ENCODE results near the gene NES.
A peak's percentile ranks its signal among the peaks of the same experiment; 100 is the strongest.

Gene NES

DNA sequence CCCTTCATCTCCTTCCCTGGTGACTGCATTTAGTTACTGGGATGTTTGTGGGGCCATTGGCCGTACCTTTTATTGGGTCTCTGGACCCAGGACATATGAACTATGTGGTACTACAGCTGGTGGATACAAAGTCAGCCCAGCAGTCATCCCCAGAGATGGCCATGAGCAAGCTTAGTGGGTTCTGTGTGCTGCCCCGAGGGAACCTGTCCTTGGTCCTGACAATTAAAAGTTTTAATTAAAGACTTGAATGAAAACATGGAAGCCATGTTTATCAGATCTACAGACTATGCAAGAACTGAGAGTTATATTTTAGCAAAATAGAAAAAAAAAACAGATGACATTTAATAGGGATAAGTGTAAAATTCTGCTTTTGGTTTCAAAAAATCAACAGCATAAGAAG, 2.8 kb upstream of the NES start:
- no peak for DNase-seq (ENCODE audit: low spot score)

DNA sequence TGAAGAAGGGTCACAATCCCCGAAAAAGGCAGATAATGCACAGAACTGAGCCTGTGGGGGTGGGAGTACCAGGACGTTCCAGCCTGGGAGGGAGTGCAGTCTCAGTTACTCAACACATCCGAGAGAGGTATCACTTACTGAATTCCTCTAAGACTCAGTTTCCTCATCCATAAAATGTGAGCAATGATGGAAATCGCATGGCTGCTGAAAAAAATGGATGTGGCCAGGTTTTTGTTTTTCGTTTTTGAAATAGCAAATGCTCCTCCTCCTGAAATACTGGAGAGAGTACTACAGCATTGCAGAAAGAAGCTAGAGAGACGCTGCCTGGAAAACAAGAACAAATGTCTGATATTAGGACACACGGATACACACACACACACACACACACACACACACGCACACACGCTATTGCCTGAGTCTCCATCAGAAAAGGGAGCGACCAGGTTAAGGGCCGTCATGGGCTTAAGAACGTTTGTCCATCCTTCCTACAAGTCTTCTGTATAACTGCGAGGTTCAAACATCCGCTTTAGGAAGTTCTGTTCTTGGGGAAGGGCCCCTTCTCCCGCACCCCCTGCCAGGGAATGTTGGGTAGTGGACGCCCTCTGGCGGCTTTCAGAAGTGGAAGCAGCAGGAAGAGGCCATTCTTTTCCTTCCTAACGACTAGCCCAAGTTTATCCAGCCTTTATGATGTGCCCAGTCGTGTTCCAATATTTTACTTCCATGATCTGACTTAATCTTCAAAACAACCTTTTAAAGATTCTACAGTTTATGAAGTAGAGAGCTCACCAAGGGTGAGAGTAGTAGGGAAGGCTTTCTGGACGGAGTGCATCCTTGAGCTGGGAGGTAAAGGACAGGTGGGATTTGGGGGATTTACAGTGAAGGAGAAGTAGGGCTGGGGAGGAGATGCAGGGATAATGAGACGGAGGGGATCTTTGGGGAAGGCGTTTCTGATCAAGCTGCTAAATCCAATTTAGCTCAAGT, 699 bp upstream of the NES start:
- DNase-seq (ENCODE audit: low spot score): peak; percentile 84

DNA sequence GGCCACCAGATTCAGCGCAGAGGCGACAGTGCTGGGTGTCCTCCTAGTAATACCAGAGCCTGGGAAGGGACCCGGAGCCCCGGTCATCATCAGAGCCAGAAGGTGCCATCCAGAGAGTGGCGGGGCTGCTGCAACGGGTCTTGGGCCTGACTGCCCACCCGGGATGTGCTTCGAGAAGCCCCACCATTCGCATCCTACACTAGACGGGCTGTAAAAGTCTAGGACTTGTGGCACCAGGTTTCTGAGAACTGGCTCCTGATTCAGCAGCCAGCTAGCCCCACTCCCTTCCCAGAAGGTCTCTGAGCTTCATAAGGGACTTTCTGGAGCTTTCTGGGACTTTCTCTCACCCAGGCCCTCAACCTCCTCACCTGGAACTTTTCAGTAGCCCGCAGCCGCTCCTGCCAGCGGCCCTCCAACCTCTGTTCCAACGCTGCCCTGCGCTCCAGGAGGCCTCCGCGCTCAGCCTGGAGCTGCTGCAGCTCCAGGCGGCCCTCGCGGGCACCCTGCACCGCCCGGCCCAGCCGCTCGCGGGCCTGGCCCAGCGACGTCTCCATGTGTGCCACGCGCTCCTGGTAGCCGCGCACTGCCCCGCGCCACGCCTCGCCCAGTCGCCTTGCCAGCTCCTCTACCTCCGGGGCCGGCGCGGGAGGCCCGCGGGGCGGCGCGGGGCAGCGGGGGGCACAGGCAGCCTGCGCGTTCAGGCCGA, 940 bp downstream of the NES start:
- no peak for DNase-seq (ENCODE audit: low spot score)

DNA sequence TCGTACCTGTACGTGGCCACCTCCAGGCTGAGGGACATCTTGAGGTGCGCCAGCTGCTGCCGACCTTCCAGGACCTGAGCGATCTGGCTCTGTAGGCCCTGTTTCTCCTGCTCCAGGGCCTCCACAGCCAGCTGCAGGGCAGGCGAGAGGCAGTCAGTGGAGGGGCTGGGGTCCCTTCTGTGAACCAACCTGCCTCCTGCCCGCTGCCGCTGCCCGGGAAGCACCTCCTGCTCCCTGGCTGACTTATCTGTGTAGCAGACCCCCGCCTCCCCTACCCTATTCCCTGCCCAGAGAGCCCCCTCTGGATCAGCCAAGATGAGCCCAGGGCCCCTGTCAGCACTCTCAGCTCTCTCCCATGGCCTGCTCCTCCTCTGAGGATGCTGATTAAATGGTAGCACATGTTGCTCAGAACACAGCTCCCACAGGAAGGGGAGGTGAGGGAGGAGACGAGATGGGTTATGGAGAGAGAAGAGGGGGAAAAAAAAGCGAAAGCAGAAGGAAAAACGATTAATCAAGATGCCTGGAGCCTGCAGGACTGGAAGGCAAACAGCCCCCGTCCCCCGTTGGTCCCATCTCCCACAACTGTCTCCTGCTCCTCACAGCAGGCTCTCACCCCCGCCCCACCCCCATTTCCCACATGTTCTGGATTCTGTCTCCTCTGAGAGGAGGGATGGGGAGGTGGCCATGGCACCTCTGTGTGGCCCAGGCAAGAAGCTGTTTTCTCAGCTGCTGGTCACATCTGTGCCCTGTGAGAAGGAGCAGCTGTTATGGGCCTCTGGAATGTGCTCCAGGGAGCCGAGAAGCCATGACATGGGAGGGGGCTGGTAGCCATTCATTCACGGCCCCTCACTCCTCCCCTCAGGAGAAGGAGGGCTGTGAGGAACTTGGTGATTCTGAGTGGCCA, 1.7 kb downstream of the NES start:
- no peak for DNase-seq (ENCODE audit: low spot score)

DNA sequence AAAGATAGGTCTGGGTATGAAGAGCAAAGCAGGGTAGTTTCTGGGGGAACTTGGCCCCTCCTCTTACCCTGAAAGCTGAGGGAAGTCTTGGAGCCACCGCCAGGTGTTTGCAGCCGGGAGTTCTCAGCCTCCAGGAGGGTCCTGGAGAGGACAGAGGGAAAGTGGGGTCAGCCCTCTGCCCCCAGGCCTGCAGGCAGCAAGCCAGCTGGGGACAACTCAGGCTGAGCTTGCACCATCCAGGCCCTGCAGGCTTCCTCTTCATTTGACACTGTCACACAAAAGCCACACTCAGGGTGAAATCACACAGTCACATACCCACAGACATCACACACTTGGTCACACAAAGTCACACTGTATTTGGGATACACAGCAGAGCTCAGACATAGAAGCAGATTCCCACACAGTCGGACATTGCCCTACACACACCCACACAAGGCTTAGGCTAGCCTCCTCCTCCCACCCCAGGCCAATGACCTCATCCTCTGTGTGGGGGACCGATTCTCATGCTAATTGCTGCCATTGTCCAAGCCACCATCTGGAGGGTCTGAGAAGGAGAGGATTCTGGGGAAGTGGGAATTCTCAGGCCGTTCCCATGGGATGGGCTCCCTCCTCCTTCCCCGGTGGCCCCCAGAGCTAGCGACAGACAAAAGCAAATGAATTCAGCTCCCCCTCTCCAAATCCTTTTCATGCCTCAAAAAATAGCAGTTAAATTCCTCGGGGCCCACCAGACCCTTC, 3.7 kb downstream of the NES start:
- no peak for DNase-seq (ENCODE audit: low spot score)

DNA sequence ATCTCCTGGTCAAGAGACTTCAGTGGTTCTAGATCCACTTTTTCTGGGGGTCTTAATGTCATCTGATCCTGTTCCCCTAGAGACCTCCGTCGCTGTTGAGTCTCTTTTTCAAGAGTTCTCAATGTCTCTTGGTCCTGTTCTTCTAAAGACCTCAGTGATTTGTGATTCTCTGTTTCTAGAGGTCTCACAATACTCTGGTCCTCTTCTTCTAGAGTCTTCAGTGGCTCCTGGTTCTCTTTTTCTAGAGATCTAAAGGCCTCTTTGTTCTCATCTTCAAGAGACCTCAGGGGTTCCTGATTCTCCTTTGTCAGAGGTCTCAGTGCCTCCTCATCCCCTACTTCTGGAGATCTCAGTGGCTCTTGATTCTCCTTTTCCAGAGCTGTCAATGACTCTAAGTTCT, 5.4 kb downstream of the NES start:
- no peak for DNase-seq (ENCODE audit: low spot score)

DNA sequence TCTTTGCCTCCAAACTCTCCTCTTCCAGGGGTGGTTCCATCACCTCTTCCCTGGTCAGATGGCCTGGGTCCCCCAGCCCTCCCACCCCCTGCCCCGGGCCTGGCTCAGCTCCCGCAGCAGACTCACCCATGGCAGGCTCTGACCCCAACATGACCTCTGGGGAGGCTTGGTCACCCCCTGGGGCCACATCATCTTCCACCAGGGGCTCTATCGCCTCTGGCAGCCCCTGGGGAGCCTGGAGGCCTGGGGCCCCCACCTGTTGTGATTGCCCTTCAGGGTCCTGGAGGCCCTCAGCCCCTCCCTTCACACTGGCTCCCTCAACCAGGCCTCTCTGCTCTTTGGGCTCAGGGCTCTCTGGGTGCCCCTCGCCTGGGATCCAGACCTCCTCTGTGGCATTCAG, 6.4 kb downstream of the NES start:
- no peak for DNase-seq (ENCODE audit: low spot score)

DNA sequence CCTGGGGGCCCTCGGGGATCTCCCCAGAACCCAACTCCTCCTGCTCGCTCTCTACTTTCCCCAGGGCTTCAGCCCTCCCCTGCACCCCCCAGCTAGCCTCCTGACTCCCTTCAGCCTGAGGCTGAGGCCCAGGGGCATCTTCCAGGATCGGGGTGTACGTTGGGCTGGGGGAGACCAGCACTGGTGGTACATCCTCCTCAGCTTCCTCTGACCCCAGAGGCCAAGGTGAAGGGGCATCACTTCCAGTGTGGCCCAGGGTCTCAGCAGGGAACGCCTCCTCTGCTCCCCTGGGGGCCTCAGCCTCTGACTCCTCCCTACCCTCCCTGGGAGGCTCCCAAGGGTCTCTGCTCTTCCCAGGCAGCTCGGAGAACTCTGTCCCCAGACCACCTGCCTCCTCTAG, 6.8 kb downstream of the NES start:
- DNase-seq (ENCODE audit: low spot score): no peak

DNA sequence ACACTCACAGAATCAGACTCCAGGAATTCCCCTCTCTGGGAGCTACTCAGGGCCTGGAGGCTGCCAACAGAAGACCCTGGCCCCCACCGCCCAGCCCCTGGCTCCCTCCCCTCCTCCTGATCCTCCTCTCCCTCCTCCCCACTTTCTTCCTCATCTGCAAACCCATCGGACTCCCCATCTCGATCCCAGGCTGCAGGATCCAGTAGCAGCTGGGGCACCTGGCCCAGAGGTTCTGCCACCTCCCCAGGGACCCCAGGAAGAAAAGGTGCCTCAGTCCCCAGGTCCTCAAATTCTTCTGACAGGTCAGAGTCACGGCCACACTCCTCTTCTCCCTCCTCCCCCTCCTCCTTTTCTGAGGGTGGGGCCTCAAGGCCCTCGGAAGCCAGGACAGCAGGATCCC, 7.4 kb downstream of the NES start:
- no peak for DNase-seq (ENCODE audit: low spot score)

DNA sequence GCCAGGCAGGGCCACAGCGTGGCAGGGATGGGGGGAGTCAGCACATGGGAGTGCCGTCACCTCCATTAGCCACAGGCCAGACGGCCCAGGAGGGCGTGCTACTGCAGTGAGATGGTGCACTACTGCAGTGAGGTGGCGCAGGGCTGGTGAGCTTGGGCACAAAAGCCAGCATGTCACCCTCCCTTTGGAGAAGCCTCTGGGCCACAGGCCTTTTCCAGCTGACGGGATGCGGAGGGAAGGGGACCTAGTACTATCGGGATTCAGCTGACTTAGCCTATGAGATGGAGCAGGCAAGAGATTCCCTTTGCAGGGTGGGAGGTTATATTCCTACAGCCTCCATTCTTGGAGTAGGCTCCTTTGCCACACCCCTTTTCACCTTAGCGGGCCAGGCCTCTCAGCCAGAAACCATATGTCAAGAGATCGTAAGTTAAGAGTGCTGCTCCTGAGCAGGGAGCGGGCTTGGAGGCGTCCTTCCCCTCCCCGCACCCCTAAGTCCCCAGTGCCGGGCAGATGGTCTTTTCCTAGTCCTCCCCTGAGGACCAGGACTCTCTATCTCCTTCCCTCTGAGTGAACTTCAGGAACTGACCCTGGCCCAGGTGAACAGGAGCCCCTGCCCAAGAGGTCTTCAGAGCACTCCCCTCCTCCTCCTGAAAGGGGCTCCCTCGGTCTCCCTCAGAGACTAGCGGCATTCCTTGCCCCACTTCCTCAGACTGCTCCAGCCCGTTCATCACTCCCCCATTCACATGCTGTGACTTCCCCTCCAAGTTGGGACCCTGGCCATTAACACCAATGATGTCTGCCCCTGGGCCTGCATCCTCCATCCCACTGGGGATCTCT, 8.2 kb downstream of the NES start:
- no peak for DNase-seq (ENCODE audit: low spot score)

DNA sequence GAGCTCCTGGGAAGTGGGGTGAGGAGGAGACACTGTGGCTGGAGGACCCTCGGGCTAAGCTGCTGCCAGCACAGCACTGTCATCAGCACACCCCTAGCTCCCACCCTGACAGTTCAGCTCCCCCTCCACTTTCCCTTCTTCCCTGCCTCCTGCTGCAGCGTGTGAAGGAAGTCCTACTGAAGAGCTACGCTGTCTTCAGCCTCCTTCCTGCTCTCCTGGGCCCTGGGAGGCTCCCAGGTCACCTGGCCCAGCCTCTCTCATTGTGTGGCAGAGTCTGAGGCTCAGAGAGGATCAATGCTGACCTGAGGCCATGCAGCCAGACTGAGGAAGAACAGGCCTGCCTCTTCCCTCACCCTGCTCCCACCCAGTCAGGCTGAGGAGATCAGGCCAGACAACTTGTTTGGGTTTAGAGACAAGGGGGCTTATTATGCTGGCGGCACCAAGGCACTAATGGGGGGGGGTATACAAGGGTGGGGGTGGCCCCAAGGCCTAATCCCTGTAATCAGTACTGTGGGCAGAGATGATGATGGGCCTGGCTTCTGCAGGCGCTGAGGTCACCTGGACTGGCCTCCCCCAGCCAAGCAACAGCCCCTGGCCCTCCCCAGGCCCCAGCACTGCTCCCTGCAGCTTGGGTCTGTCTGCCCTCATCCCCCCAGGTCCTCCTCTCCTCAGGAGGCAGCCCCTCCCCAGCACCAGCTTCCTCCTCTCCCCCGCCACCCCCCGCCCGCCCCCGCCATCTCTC, 9.1 kb downstream of the NES start:
- DNase-seq (ENCODE audit: low spot score): no peak

DNA sequence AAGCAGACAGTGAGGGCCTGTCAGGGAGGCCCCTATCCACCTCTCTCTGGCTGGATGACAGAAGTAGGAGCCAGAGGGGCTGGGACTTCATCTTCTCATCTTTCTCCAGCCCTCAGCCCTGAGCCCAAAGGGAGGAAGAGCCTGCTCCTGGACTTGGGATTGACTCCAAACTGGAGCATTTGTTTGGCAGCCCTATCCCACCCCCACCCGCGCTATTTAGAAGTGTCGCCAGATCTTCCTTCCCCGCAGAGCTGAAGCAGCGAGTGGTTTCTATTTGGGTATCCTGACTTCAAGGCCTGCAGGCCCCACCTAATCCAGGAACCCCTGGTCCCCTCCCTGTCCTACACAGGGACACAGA, 9.6 kb downstream of the NES start:
- DNase-seq (ENCODE audit: low spot score): no peak

DNA sequence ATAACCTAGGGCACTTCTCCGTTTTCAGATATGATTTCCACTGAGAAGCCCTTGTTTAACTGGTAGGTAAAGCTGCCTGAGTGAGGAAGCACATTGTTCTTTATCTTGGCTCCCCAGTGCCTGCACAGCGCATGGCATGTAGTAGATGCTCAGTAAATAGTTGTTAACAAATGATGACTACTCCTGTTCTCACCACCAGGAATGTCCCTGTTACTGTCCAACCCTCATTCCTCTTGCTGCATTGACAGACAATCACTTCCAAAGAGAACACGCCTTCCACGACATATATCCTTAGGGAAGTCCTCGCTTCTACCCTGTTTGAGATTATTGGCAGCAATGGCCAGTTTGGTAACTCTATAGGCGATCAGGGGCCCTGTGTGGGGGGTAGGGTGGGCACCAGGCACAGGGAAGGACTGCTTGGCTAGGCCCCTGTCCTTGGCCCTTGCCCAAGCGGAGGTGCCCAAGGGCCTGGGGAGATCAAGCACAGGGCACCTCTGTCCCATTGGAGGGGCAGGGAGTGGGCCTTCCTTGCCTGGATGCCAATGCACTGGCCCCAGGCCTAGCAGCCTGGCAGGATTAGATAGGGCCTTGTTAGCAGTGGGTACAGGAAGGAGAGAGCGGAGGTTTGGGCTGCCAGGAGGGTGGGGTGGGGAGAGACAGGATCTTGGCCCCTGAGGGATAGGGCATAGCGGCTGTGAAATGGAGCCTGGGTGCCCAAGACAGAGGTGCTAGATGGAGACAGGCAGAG, 10.2 kb downstream of the NES start:
- DNase-seq (ENCODE audit: low spot score): peak; percentile 48

DNA sequence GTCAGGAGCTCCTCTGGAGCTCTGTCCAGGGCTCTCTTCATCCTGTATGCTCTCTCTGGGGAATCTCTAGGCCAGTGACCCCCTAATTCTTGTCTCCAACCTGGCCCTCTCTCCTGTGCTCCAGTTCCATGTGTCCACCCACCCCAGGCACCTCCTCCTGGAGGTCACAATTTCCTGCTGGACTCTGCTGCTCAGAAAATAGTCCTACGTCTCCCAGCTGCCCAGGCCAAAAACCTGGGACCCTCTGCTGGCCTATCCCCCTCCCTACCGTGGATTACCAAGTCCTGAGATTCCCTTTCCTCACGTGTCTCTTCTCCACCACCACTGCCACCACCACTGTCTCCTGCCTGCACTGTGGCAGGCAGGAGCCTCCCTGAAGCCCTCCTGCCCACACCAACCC, 11.7 kb downstream of the NES start:
- no peak for DNase-seq (ENCODE audit: low spot score)

DNA sequence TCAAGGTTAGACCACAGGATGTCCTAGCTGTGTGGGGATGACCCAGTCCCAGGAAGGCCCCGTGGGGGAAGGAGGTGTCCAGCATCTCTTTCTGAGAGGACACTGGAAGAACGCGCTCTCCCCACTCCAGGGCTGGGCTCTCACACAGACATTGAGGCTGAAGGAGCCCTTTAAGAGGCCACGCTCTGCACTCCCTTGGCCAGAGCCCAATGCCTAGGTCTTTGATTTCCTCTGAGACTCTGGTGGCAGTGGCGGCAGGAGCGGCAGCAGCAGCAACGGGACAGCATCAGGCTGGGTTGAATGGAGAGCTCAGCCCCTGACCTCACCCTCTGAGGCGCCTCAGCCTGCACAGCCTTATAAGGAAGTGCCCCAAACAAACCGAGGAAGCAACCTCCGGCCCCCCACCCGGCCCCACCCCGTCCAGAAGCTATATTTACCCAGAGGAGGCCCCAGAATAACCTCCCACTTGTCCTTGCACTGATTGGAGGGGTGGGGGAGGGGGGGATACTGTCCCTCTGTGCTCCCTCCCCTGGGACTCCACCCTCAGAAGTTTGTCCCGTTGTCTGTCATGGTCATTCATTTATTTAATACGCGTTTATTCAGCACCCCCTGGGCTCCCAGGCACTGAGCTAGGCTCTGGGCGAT, 12.3 kb downstream of the NES start:
- DNase-seq (ENCODE audit: low spot score): peak; percentile 76

DNA sequence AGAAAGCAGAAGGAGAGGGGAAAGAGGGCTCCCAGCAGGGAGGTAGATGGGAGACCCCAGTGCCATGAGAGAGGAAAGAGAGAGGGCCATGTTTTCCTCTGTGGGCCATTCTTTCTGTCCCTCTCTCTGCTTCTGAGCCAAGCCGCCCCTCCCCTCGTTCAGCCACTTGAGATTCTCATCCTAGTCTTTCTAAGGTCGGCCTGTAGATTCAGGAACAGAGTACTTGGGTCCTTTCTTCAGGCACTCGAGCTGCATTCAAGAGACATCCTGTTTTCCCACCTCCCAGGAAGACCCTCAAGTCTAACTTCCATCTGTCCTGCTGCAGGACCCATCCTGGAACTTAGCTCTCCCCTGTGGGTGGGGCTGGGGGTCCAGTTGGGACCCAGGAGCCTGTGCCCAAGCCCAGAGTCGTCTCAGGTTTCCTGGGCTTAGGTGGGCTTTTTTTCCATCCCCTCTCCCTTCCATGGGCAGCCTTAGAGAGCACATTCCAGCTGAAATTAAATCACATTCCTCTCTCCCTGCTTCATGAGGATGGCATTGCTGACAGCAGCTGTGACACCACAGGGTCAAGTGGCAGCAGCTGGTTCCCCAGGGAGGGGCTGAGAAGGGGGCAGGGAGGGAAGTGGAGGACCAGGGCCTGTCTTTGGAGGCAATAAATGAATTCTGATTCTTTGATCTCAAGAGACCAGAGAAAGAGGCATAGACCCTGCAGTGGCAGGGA, 13.0 kb downstream of the NES start:
- no peak for DNase-seq (ENCODE audit: low spot score)

DNA sequence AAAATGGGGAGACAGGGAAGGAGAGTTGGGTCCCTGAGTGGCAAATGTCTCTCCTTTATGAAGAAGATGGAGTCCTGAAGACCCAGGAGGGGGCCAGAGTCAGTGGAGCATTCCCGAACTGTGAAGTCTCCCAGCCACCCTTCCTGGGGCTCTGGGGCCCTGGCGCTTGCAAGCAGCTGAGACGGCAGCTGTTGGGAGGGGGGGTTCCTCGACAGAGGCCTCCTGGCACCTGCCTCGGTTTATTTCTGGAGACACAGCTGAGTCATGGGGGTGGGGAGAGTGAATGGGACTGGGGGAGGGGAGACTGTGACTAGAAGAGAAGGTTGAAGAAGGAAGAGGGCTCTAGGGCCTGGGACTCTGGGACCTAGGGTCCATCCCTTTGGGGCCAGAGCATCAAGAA, 14.0 kb downstream of the NES start:
- no peak for DNase-seq (ENCODE audit: low spot score)

DNA sequence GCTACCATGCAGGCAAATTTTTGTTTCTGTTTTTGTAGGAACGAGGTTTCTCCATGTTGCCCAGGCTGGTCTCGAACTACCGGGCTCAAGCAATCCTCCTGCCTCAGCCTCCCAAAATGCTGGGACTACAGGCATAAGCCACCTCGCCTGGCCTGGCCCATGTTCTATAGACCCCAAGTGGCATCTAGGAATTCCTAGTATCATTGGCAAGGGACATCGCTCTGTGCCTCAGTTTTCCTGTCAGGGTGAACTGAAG, 14.5 kb downstream of the NES start:
- no peak for DNase-seq (ENCODE audit: low spot score)
